ENCODE data around the gene TGFA.

The TGFA gene

GRCh38 chr2:70541481-70542020 is 12.1 kb downstream of the TGFA start:
- no peak overlapping the region for H3K4me3 ChIP-seq (ENCODE audit: low read length)
- no peak for TF ChIP-seq ZNF274 (IDR thresholded peaks at IDR 0.05; ENCODE audit: low read depth, low read length)

DNA sequence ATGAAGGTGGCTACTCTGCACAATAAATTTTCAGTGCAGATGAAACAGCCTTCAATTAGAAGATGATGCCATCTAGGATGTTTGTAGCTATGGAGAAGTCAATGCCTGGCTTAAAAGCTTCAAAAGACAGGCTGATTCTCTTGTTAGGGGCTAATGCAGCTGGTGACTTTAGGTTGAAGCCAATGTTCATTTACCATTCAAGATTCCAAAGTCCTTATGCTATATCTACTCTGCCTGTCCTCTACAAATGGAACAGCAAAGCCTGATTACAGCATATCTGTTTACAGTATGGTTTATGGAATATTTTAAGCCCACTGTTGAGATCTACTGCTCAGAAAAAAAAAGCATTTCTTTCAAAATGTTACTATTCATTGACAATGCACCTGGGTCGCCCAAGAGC is 15.8 kb downstream of the TGFA start:
- no peak overlapping the region for H3K4me3 ChIP-seq (ENCODE audit: low read length)
- no peak for TF ChIP-seq ZNF274 (IDR thresholded peaks at IDR 0.05; ENCODE audit: low read depth, low read length)

DNA sequence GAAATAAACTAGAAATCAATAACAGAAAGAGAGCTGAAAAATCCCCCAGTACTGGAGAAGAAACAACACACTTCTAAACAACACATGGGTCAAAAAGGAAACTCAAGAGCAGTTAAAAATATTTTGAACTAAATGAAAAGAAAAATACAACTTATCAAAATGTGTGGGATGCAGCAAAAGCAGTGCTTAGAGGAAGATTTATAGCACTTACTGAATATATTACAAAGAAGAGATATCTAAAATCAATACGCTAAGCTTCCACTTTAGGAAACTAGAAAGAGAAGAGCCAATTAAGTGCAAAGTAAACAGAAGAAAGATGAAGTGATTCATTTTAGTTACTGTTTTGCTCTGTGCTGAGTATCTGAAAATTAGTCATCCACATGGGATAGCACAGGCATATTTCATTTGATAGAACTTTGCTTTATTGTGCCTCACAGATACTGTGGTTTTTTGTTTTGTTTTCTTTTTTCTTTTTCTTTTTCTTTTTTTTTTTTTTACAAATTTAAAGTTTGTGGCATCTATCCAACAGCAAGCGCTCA is 17.0 kb downstream of the TGFA start:
- H3K4me3 ChIP-seq (ENCODE audit: low read length), result no peak overlapping the region
- no peak for TF ChIP-seq ZNF274 (IDR thresholded peaks at IDR 0.05; ENCODE audit: low read depth, low read length)

GRCh38 chr2:70535573-70535972 is 18.1 kb downstream of the TGFA start:
- TF ChIP-seq ZNF274 (IDR thresholded peaks at IDR 0.05; ENCODE audit: low read depth, low read length), result no peak
- H3K4me3 ChIP-seq (ENCODE audit: low read length), result no peak overlapping the region

DNA sequence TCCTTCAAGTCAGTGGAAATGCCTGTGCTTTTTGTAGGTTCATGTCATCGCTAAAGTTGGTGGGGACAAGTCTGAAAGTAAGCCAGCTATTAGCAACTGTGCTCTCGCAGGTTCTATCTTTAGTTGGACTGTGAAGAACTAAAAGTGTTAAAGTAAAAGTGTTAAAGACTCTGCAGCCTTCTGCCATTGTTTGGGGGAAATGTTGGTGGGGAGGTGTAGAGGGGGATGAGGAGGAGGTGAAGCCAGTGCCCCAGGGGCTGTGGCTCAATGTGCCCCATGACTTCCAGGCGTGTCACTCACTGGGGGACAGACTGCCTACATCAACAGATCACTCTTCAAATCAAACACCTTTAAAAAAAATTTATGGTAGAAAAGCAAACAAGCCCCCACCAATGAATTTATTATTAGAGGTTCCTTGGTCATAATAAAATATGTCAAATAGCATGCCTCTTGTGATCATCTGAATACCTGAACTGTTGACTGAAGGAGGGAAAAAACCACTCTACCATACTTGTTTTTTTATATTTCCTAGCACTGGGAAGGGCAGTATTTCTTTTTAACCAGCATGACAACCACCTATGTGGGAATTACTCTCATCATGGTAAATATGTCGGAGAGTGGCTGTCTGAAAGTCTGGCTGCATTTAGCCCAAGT is 19.3 kb downstream of the TGFA start:
- TF ChIP-seq ZNF274 (IDR thresholded peaks at IDR 0.05; ENCODE audit: low read depth, low read length), result no peak
- H3K4me3 ChIP-seq (ENCODE audit: low read length), result no peak overlapping the region

DNA sequence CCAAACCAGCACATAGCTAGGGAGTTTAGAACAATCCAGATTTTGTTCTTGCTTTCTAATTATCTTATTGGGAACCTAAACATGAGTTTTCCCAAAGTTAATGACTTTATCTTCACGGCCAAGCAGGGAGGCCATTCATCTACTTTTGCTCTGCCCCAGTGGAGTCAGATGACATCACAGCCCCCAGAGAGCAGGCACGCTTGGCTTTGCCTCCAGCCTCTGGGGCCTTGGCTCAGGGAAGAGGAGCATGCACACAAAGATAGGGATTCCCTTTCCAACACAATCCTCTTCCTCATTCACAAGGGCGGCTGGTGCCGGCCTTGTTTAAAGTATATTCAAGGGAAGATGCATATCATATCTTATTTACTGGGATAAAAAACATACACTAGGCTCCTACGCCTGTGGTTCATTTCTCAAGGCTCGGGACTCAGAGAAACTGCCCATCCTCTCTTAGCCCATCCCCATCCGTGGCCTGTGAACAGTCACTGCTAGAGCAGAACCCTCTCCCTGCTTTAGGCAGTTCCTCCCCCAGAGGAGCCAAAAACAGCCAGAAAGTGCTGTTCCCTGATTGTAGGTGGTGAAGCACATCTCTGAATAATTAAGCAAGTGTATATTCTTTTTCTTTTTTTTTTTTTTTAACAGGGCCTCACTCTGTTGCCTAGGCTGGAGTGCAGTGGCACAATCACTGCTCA is 21.2 kb downstream of the TGFA start:
- H3K4me3 ChIP-seq (ENCODE audit: low read length), result no peak overlapping the region
- TF ChIP-seq ZNF274 (IDR thresholded peaks at IDR 0.05; ENCODE audit: low read depth, low read length), result no peak

GRCh38 chr2:70531419-70532086 is 22.1 kb downstream of the TGFA start:
- no peak for TF ChIP-seq ZNF274 (IDR thresholded peaks at IDR 0.05; ENCODE audit: low read depth, low read length)
- no peak overlapping the region for H3K4me3 ChIP-seq (ENCODE audit: low read length)

GRCh38 chr2:70529610-70530009 is 24.0 kb downstream of the TGFA start:
- no peak for TF ChIP-seq ZNF274 (IDR thresholded peaks at IDR 0.05; ENCODE audit: low read depth, low read length)
- H3K4me3 ChIP-seq (ENCODE audit: low read length), result no peak overlapping the region

DNA sequence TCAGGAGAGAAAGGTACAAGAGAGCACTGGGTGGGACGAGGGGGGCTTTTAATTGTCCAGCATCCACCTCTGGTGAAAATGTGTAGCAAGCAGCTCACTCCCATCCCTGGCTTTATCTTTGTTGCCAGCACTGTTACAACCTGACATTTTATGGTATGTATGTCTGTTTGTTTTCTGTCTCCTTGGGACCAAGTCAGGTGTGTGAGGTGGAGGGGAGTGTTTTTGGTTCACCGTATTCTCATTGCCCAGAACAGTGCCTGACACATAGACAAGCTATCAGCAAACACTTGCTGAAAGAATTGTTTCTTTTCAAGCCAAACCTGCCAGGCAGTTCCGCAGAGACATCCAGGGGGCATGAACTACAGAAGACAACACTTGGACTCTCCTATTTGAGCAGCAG is 24.7 kb downstream of the TGFA start:
- TF ChIP-seq ZNF274 (IDR thresholded peaks at IDR 0.05; ENCODE audit: low read depth, low read length), result no peak
- no peak overlapping the region for H3K4me3 ChIP-seq (ENCODE audit: low read length)

DNA sequence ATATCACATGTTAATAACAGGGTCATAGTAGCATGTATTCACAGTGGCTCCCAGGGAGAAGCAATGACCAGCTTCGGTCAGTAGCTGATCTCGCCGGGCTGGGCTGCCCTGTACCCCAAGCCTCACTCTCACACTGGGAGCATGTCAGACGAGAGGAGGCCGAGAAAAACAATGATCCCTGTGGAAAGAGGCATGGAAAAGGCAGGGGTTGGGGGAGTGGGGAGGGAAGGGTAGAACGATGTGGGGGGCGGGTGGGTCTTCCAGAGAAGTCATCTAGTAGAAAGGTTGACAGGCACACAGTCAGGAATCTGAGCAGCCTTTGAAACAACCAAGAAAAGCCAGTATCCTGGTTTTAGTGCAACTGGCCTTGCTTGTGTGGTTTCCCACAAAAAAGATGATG is 25.4 kb downstream of the TGFA start:
- H3K4me3 ChIP-seq (ENCODE audit: low read length), result no peak overlapping the region
- no peak for TF ChIP-seq ZNF274 (IDR thresholded peaks at IDR 0.05; ENCODE audit: low read depth, low read length)

DNA sequence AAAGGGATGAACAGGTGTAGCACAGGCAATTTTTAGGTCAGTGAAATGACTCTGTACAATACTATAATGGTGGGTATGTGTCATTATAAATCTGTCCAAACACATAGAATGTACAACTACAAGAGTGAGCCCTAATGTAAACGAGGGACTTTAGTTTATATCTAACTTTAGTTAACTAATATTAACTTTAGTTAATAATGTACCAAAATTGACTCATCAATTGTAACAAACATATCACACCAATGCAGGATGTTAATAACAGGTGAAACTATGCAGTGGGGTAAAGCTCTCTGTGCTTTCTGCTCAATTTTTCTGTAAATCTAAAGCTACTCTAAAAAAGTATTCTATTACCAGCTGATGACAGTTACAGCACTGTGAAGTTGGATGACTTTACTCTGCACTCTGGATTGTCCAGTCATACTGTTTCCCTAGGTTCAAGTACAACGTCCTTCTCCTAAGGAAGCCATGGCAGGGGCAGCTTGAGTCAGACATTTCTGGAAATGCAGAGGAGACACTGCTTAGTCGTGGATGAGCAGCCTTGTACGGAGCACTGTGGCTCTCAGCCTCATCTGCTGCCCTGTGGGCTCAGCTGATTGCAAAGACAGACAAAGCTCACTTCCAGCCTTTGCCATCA is 26.1 kb downstream of the TGFA start:
- H3K4me3 ChIP-seq (ENCODE audit: low read length), result no peak overlapping the region

DNA sequence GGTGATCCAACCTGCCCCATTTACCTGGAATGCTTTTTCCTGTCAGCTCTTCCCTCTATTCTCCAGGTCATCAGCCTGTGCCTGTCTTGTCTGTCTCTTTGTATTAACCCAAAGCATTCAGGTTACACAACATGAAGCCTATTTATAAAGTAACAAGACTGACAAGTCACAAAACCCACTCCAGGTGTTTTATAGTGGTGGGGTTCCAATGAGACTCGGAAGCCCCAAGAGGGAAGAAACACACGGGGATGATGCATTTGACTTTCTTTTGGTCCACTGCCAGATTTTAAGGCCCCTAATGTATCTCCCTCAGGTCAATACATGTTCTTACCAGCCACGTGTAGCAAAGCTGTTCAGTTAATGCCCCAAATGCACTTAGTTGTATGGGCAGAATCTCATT is 27.5 kb downstream of the TGFA start:
- no peak for TF ChIP-seq ZNF274 (IDR thresholded peaks at IDR 0.05; ENCODE audit: low read depth, low read length)
- no peak overlapping the region for H3K4me3 ChIP-seq (ENCODE audit: low read length)

More for the DNA sequence above, 26.1 kb downstream of the TGFA start:
- TF ChIP-seq ZNF274 (IDR thresholded peaks at IDR 0.05; ENCODE audit: low read depth, low read length), result no peak

- no peak overlapping the region for H3K4me3 ChIP-seq (ENCODE audit: low read length)
- TF ChIP-seq ZNF274 (IDR thresholded peaks at IDR 0.05; ENCODE audit: low read depth, low read length), result no peak
These were observed 28.6 kb downstream of the TGFA start for GRCh38 chr2:70525032-70525431.
